ENCODE data around the gene PSMD1.

DNA sequence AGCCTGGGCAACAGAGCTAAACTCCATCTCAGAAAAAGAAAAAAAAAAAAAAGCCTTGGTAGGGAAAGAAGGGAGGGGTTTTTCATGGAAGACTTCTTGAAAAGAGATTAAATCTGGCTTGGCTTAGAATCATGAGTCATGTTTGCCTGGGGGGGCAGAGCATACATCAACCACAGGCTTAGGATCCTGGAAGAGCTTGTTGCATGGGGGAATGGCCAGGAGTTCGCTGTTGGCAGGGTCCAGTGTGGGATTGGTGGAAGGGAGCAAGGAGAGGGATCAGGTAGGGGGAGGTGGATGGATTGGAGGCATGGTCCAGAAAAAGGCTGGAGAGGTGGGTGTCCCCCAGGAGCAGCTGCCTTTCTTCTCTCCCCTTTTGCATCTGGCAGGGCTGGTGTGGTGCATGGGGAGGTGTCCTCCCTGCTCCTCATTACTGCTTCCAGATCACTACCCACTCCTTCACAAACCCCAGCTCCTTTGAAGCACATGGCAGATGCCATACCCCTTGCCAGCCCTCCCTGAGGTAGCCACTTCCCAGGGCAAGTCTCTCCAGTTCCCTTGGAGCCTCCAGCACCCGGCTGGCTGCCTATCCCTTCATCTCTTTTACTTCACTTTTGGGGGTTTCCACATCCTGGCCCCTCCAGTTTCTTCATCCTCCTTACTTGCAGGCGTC is 144.3 kb downstream of the PSMD1 start:
- TF ChIP-seq POLR2AphosphoS5 (IDR thresholded peaks at IDR 0.05; ENCODE audit: low read depth, low read length) (no peak), CTCF (IDR thresholded peaks at IDR 0.05; ENCODE audit: control extremely low read depth in 1 of 3, insufficient read depth in 1 of 3, low read depth in 1 of 3, low read length in 3 of 3) (no peak), CBX8 (IDR thresholded peaks at IDR 0.05; ENCODE audit: borderline replicate concordance, low read depth, low read length) (no peak), EZH2 (IDR thresholded peaks at IDR 0.05; ENCODE audit: low read depth, low read length, severe bottlenecking) (no peak), CEBPB (IDR thresholded peaks at IDR 0.05; ENCODE audit: low read depth, low read length) (no peak)
